HCT116 (cell line): ENCODE measurements around the gene FHIT. TPM values are rescaled to one million over a fixed set of nuclear protein-coding genes. Genes with fewer than 3 reads are reported as not detected.

Source experiments
- ATAC-seq: fragments of 200-7000 bp; cut with Tn5 transposase; 2 replicates; pipeline ENCODE4 v1.9.1; 2020; ENCODE audit warnings: mild to moderate bottlenecking, moderate library complexity
- BruUV-seq: library from RNA; stranded (reverse); fragments of 400-500 nt; replicated peaks from 2 replicates; lab custom pipeline; 2021; lab: Mats Ljungman, UMichigan
- CTCF ChIA-PET: fragments of 300-600 bp; sonication (Branson Sonifier 250); formaldehyde crosslinking; loops from one replicate; lab custom pipeline; 2021; ENCODE audit warnings: antibody characterized with exemption; lab: Charles Lee
- POLR2A ChIA-PET: fragments of 300-600, 350-600 bp; sonication (Branson Sonifier 250); formaldehyde crosslinking; loops from one replicate; lab custom pipeline; 2021; ENCODE audit warnings: antibody characterized with exemption; lab: Charles Lee
- RAD21 ChIA-PET, 2 experiments: fragments of 300-600 bp; sonication (Branson Sonifier 250); formaldehyde crosslinking; loops; one replicate each; lab custom pipeline; 2023; ENCODE audit warnings: low total read pairs in 2 of 2; ENCODE audit not compliant: uncharacterized antibody in 2 of 2, unreplicated experiment in 2 of 2, low non-redundant PET in 1 of 2; lab: Charles Lee
- DNase-seq: peaks from one replicate; pipeline ENCODE4 v3.0.0-alpha.2; 2010; ENCODE audit warnings: low read depth, low spot score
- H2AFZ ChIP-seq: fragments of 200-600 bp; shearing (Covaris generic), sonication (generic); 2 replicates; pipeline ENCODE4 v1.6.1; 2017; ENCODE audit warnings: low read depth, mixed run types, mixed read lengths, antibody characterized with exemption, low read length; ENCODE audit not compliant: poor library complexity, severe bottlenecking
- H3K27ac ChIP-seq: 2 replicates; pipeline ENCODE4 v1.5.1; 2012; ENCODE audit warnings: low read depth, low read length
- H3K27me3 ChIP-seq: fragments of 200-600 bp; sonication (generic); 2 replicates; pipeline ENCODE4 v1.6.1; 2016; ENCODE audit warnings: mixed run types, low read length, mixed read lengths; ENCODE audit not compliant: insufficient read depth
- H3K36me3 ChIP-seq, 2 experiments: fragments of 200-500 bp in 1 of 2; fragments of 200-600 bp in 1 of 2; sonication (Bioruptor generic) in 1 of 2; sonication (generic) in 1 of 2; 2 replicates each; pipeline versions ENCODE4 v1.5.1 to v1.6.1; 2014 to 2016; ENCODE audit warnings: low read length in 2 of 2, inconsistent platforms in 1 of 2, mixed read lengths in 1 of 2, mixed run types in 1 of 2; ENCODE audit not compliant: insufficient read depth in 2 of 2, control insufficient read depth in 1 of 2
- H3K4me1 ChIP-seq, 2 experiments: fragments of 200-600 bp in 1 of 2; sonication (generic) in 1 of 2; 2 replicates each; pipeline versions ENCODE4 v1.5.1 to v1.6.1; 2012 to 2017; ENCODE audit warnings: low read length in 2 of 2, inconsistent platforms in 1 of 2, mild to moderate bottlenecking in 1 of 2, mixed read lengths in 1 of 2, mixed run types in 1 of 2, moderate library complexity in 1 of 2; ENCODE audit not compliant: insufficient read depth in 2 of 2, control insufficient read depth in 1 of 2
- H3K4me2 ChIP-seq: fragments of 200-600 bp; sonication (generic); 2 replicates; pipeline ENCODE4 v1.6.1; 2017; ENCODE audit warnings: mixed run types, low read length, mixed read lengths
- H3K4me3 ChIP-seq, 2 experiments: fragments of 200-600 bp in 1 of 2; sonication (generic) in 1 of 2; replicated peaks in 1 of 2; 2 replicates each; pipeline ENCODE4 v1.5.1; 2011 to 2016; ENCODE audit warnings: low read length in 2 of 2, control low read depth in 1 of 2, low read depth in 1 of 2, mild to moderate bottlenecking in 1 of 2, mixed read lengths in 1 of 2, mixed run types in 1 of 2
- H3K79me2 ChIP-seq: fragments of 200-600 bp; sonication (generic); 2 replicates; pipeline ENCODE4 v1.6.1; 2017; ENCODE audit warnings: mild to moderate bottlenecking, mixed run types, low read length, moderate library complexity, mixed read lengths; ENCODE audit not compliant: insufficient read depth
- H3K9ac ChIP-seq: fragments of 200-600 bp; sonication (generic); 2 replicates; pipeline ENCODE4 v1.6.1; 2016; ENCODE audit warnings: low read length, mixed read lengths
- H3K9me2 ChIP-seq: fragments of 200-600 bp; sonication (generic), shearing (Covaris generic); 2 replicates; pipeline ENCODE4 v1.6.1; 2017; ENCODE audit warnings: mixed run types, mild to moderate bottlenecking, moderate library complexity; ENCODE audit not compliant: insufficient read depth
- H3K9me3 ChIP-seq, 2 experiments: fragments of 200-500 bp in 1 of 2; fragments of 200-600 bp in 1 of 2; sonication (Bioruptor generic) in 1 of 2; sonication (generic) in 1 of 2; 2 replicates each; pipeline ENCODE4 v1.6.1; 2014 to 2017; ENCODE audit warnings: low read length in 2 of 2, mixed read lengths in 2 of 2, inconsistent platforms in 1 of 2, low read depth in 1 of 2, mild to moderate bottlenecking in 1 of 2, mixed run types in 1 of 2, moderate library complexity in 1 of 2; ENCODE audit not compliant: control insufficient read depth in 1 of 2, insufficient read depth in 1 of 2
- H4K20me1 ChIP-seq: fragments of 200-600 bp; sonication (generic), shearing (Covaris generic); 2 replicates; pipeline ENCODE4 v1.6.1; 2017; ENCODE audit warnings: mixed run types, mild to moderate bottlenecking, moderate library complexity; ENCODE audit not compliant: insufficient read depth
- CEBPB ChIP-seq: IDR thresholded peaks from 2 replicates; pipeline ENCODE4 v1.6.1; 2012; ENCODE audit warnings: low read depth
- EGR1 ChIP-seq: IDR thresholded peaks from 2 replicates; pipeline ENCODE4 v1.6.1; 2012; ENCODE audit warnings: low read depth
- EZH2 ChIP-seq: fragments of 200-600 bp; sonication (generic); IDR thresholded peaks from 2 replicates; pipeline ENCODE4 v1.6.1; 2017; ENCODE audit warnings: antibody characterized with exemption, mixed run types
- JUND ChIP-seq: IDR thresholded peaks from 2 replicates; pipeline ENCODE4 v1.6.1; 2012
- POLR2AphosphoS5 ChIP-seq: IDR thresholded peaks from 2 replicates; pipeline ENCODE4 v1.6.1; 2011; ENCODE audit warnings: mild to moderate bottlenecking, low read depth, low read length, moderate library complexity
- RAD21 ChIP-seq: IDR thresholded peaks from 2 replicates; pipeline ENCODE4 v1.6.1; 2012; ENCODE audit warnings: low read depth, mild to moderate bottlenecking
- SIN3A ChIP-seq: IDR thresholded peaks from 2 replicates; pipeline ENCODE4 v1.6.1; 2012; ENCODE audit warnings: low read depth
- SP1 ChIP-seq: IDR thresholded peaks from 2 replicates; pipeline ENCODE4 v1.6.1; 2012; ENCODE audit warnings: low read depth
- SRF ChIP-seq: IDR thresholded peaks from 2 replicates; pipeline ENCODE4 v1.6.1; 2012; ENCODE audit warnings: low read depth
- ZFX ChIP-seq: fragments of 450-650 bp; IDR thresholded peaks from 2 replicates; pipeline ENCODE4 v1.6.1; 2017
- ZNF274 ChIP-seq: fragments of 200-500 bp; sonication (Bioruptor generic); IDR thresholded peaks from 2 replicates; pipeline ENCODE4 v1.6.1; 2014; ENCODE audit warnings: mild to moderate bottlenecking, low read depth, low read length, inconsistent platforms
- intact Hi-C: fragments of 100-400 bp; cut with micrococcal nuclease; formaldehyde crosslinking; loops from 2 replicates; pipeline ENCODE4 v1.10.0; 2022
- total RNA-seq: library from RNA; stranded (reverse); gene quantifications from one replicate; pipeline ENCODE4 v1.2.1, GENCODE V29; 2021; ENCODE audit not compliant: unreplicated experiment
- TF ChIP-seq, protein P1 (sequence below), 3 experiments: fragments of 200-600 bp in 1 of 3; sonication (generic) in 1 of 3; IDR thresholded peaks in 2 of 3; conservative IDR thresholded peaks in 1 of 3; 2 replicates each; pipeline ENCODE4 v1.5.1; 2012 to 2017; ENCODE audit warnings: low read depth in 2 of 3, low read length in 2 of 3, antibody characterized with exemption in 1 of 3, borderline replicate concordance in 1 of 3, control low read depth in 1 of 3, mild to moderate bottlenecking in 1 of 3, mixed read lengths in 1 of 3, mixed run types in 1 of 3, moderate library complexity in 1 of 3; ENCODE audit not compliant: insufficient read depth in 1 of 3
- TF ChIP-seq, protein P2 (sequence below): IDR thresholded peaks from 2 replicates; pipeline ENCODE4 v1.6.1; 2012
- TF ChIP-seq, protein P3 (sequence below): IDR thresholded peaks from 2 replicates; pipeline ENCODE4 v1.6.1; 2012; ENCODE audit warnings: low read depth

Gene FHIT
- total RNA-seq, 1 experiment from 2014 or later = 20.1 TPM

DNA sequence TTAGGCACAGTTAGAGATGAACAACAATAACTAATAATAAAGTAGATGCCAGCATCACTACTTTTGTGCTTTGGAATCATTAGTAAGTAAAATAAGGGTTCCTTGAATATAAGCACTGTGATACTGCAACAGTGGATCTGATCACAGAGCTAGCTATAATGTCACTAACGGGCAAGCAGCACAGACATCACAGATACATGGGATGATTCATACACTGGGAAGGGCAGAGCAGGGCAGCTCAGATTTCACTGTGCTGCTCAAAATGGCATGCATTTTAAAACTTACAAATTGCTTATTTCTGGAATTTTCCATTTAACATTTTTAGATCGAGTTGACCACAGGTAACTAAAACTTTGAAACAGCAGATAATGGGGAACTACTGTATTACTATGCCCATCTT lies 476.6 kb downstream of the FHIT start:
- H2AFZ ChIP-seq = no peak overlapping the region
- no peaks in the 10 kb centered on the region for H4K20me1 ChIP-seq
- BruUV-seq = no TSS peak
- no peaks in the 10 kb centered on the region for H3K79me2 ChIP-seq
- H3K4me1 ChIP-seq = no peaks in the 10 kb centered on the region
- ChIA-PET RAD21 (no interaction called here), CTCF (no interaction called here), POLR2A (no interaction called here)
- DNase-seq (no peak), ATAC-seq (no peak)
- no peaks in the 10 kb centered on the region for H3K36me3 ChIP-seq
- no peaks in the 10 kb centered on the region for H3K9me2 ChIP-seq
- intact Hi-C loops = no loop called here
- no peak overlapping the region for H3K4me2 ChIP-seq
- H3K9ac ChIP-seq = no peak overlapping the region
- no peak overlapping the region for H3K27ac ChIP-seq
- TF ChIP-seq ZNF274 (no peak), RAD21 (no peak), SP1 (no peak), JUND (no peak), POLR2AphosphoS5 (no peak), ZFX (no peak), EGR1 (no peak)
- TF ChIP-seq, protein P1, sequence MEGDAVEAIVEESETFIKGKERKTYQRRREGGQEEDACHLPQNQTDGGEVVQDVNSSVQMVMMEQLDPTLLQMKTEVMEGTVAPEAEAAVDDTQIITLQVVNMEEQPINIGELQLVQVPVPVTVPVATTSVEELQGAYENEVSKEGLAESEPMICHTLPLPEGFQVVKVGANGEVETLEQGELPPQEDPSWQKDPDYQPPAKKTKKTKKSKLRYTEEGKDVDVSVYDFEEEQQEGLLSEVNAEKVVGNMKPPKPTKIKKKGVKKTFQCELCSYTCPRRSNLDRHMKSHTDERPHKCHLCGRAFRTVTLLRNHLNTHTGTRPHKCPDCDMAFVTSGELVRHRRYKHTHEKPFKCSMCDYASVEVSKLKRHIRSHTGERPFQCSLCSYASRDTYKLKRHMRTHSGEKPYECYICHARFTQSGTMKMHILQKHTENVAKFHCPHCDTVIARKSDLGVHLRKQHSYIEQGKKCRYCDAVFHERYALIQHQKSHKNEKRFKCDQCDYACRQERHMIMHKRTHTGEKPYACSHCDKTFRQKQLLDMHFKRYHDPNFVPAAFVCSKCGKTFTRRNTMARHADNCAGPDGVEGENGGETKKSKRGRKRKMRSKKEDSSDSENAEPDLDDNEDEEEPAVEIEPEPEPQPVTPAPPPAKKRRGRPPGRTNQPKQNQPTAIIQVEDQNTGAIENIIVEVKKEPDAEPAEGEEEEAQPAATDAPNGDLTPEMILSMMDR (IDR thresholded peaks at IDR 0.05 in 2 of 3, conservative IDR thresholded peaks at IDR 0.05 in 1 of 3; ENCODE audit: borderline replicate concordance in 1 of 3, insufficient read depth in 1 of 3, low read depth in 2 of 3, low read length in 2 of 3) = no peak
- TF ChIP-seq, protein P2, sequence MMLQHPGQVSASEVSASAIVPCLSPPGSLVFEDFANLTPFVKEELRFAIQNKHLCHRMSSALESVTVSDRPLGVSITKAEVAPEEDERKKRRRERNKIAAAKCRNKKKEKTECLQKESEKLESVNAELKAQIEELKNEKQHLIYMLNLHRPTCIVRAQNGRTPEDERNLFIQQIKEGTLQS = no peak
- H3K4me3 ChIP-seq = no peak overlapping the region
- no peaks in the 10 kb centered on the region for H3K9me3 ChIP-seq
- no peaks in the 10 kb centered on the region for H3K27me3 ChIP-seq

DNA sequence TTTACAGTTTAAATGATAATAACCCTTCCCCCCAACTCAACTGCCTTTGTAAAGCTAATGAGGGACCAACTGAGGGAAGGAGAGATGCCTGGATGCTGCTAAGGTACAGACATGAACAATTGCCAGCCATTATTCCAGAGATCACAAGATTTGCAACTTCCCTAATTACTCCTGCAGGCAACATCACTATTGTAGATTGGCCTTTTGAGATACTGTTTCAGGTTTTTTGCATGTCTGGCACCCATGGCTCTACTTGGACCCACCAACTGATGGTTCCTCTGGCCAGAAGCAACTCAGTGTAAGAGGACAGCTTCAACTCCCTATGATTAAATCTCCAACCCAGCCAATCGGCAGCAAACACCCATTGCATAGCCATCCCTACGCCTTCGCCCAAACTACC lies 478.7 kb downstream of the FHIT start:
- ChIA-PET RAD21 (no interaction called here), POLR2A (no interaction called here), CTCF (no interaction called here)
- intact Hi-C loops = no loop called here
- Histone ChIP-seq H3K9me3 (no peaks in the 10 kb centered on the region), H3K9ac (no peak overlapping the region), H3K4me2 (no peak overlapping the region), H4K20me1 (no peaks in the 10 kb centered on the region), H2AFZ (no peak overlapping the region), H3K79me2 (no peaks in the 10 kb centered on the region), H3K27ac (no peak overlapping the region), H3K4me3 (no peak overlapping the region), H3K36me3 (no peaks in the 10 kb centered on the region), H3K9me2 (no peaks in the 10 kb centered on the region), H3K27me3 (no peaks in the 10 kb centered on the region), H3K4me1 (no peaks in the 10 kb centered on the region)
- DNase-seq (no peak), ATAC-seq (no peak)
- BruUV-seq = no TSS peak
- TF ChIP-seq EZH2 (no peak), JUND (no peak), EGR1 (no peak), CEBPB (no peak), ZNF274 (no peak), SIN3A (no peak), SRF (no peak)
- TF ChIP-seq, protein P1 (IDR thresholded peaks at IDR 0.05 in 2 of 3, conservative IDR thresholded peaks at IDR 0.05 in 1 of 3; ENCODE audit: borderline replicate concordance in 1 of 3, insufficient read depth in 1 of 3, low read depth in 2 of 3, low read length in 2 of 3) = no peak
- TF ChIP-seq, protein P3, sequence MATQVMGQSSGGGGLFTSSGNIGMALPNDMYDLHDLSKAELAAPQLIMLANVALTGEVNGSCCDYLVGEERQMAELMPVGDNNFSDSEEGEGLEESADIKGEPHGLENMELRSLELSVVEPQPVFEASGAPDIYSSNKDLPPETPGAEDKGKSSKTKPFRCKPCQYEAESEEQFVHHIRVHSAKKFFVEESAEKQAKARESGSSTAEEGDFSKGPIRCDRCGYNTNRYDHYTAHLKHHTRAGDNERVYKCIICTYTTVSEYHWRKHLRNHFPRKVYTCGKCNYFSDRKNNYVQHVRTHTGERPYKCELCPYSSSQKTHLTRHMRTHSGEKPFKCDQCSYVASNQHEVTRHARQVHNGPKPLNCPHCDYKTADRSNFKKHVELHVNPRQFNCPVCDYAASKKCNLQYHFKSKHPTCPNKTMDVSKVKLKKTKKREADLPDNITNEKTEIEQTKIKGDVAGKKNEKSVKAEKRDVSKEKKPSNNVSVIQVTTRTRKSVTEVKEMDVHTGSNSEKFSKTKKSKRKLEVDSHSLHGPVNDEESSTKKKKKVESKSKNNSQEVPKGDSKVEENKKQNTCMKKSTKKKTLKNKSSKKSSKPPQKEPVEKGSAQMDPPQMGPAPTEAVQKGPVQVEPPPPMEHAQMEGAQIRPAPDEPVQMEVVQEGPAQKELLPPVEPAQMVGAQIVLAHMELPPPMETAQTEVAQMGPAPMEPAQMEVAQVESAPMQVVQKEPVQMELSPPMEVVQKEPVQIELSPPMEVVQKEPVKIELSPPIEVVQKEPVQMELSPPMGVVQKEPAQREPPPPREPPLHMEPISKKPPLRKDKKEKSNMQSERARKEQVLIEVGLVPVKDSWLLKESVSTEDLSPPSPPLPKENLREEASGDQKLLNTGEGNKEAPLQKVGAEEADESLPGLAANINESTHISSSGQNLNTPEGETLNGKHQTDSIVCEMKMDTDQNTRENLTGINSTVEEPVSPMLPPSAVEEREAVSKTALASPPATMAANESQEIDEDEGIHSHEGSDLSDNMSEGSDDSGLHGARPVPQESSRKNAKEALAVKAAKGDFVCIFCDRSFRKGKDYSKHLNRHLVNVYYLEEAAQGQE = no peak
